ENCODE data around the gene CEP295NL. TPM values are rescaled to one million over a fixed set of nuclear protein-coding genes. Genes with fewer than 3 reads are reported as not detected.
"Not testable (repeated sequence)": the region's sequence is repeated elsewhere in the genome, so short reads cannot be mapped to it uniquely, and the experiment has no call there.

The CEP295NL gene
- total RNA-seq, 1 experiment from 2014 or later = 0.87 TPM

- POLR2A ChIA-PET = no interaction called here
- CTCF ChIA-PET = no interaction called here
- TF ChIP-seq TCF7L2 (IDR thresholded peaks at IDR 0.05; ENCODE audit: low read depth, low read length) (no peak), REST (IDR thresholded peaks at IDR 0.05; ENCODE audit: insufficient read depth in 1 of 2, low read depth in 2 of 2, low read length in 1 of 2) (no peak), CTCF (IDR thresholded peaks at IDR 0.05) (no peak), POLR2AphosphoS5 (IDR thresholded peaks at IDR 0.05; ENCODE audit: low read depth, low read length) (no peak), SIN3A (IDR thresholded peaks at IDR 0.05; ENCODE audit: borderline replicate concordance, insufficient read depth, low read depth, low read length) (no peak)
- Histone ChIP-seq H3K27ac (ENCODE audit: low read length) (no peak overlapping the region), H3K4me1 (ENCODE audit: control insufficient read depth, insufficient read depth, low read length) (peaks cover 6% of the 10 kb centered on the region; the same call in 1 of the 2 replicates), H3K27me3 (ENCODE audit: control insufficient read depth, insufficient read depth, low read length) (no peaks in the 10 kb centered on the region), H3K9me3 (ENCODE audit: control insufficient read depth, insufficient read depth, low read depth, low read length) (no peaks in the 10 kb centered on the region), H3K36me3 (ENCODE audit: control insufficient read depth, insufficient read depth, low read length) (no peaks in the 10 kb centered on the region), H3K4me3 (ENCODE audit: low read depth in 2 of 2, low read length in 2 of 2) (no peak overlapping the region)
- DNase-seq (ENCODE audit: low read depth, low spot score) (no peak), ATAC-seq (no peak)
- intact Hi-C loops (cut with micrococcal nuclease; ENCODE audit: unreplicated experiment) (no loop called here), in situ Hi-C loops (cut with HindIII; ENCODE audit: low pct_unique_long_range_greater_than_20kb, low sequenced_read_pairs) (no loop called here)
- no TSS peak for BruUV-seq (replicated peaks)
These were observed 9.1 kb upstream of the CEP295NL start for GRCh38 chr17:78912082-78912481.

- POLR2A ChIA-PET; DNase-seq (ENCODE audit: low read depth, low spot score); H3K4me1 ChIP-seq (ENCODE audit: control insufficient read depth, insufficient read depth, low read length); H3K9me3 ChIP-seq (ENCODE audit: control insufficient read depth, insufficient read depth, low read depth, low read length); ATAC-seq; BruUV-seq (replicated peaks); H3K27ac ChIP-seq (ENCODE audit: low read length); intact Hi-C loops (cut with micrococcal nuclease; ENCODE audit: unreplicated experiment); in situ Hi-C loops (cut with HindIII; ENCODE audit: low pct_unique_long_range_greater_than_20kb, low sequenced_read_pairs); H3K27me3 ChIP-seq (ENCODE audit: control insufficient read depth, insufficient read depth, low read length); CTCF ChIA-PET; H3K4me3 ChIP-seq (ENCODE audit: low read depth in 2 of 2, low read length in 2 of 2); H3K36me3 ChIP-seq (ENCODE audit: control insufficient read depth, insufficient read depth, low read length): not testable (repeated sequence)
These were observed 8.5 kb upstream of the CEP295NL start for GRCh38 chr17:78911543-78911942.

- Histone ChIP-seq H3K27ac (ENCODE audit: low read length) (no peak overlapping the region), H3K9me3 (ENCODE audit: control insufficient read depth, insufficient read depth, low read depth, low read length) (no peaks in the 10 kb centered on the region), H3K36me3 (ENCODE audit: control insufficient read depth, insufficient read depth, low read length) (no peaks in the 10 kb centered on the region), H3K27me3 (ENCODE audit: control insufficient read depth, insufficient read depth, low read length) (no peaks in the 10 kb centered on the region), H3K4me1 (ENCODE audit: control insufficient read depth, insufficient read depth, low read length) (no peaks in the 10 kb centered on the region; the same call in 1 of the 2 replicates), H3K4me3 (ENCODE audit: low read depth in 2 of 2, low read length in 2 of 2) (no peak overlapping the region)
- BruUV-seq (replicated peaks) = TSS peak; percentile 71
- intact Hi-C loops (cut with micrococcal nuclease; ENCODE audit: unreplicated experiment) = no loop called here
- CTCF ChIA-PET = no interaction called here
- in situ Hi-C loops (cut with HindIII; ENCODE audit: low pct_unique_long_range_greater_than_20kb, low sequenced_read_pairs) = no loop called here
- TF ChIP-seq TCF7L2 (IDR thresholded peaks at IDR 0.05; ENCODE audit: low read depth, low read length) (no peak), CTCF (IDR thresholded peaks at IDR 0.05) (no peak), POLR2AphosphoS5 (IDR thresholded peaks at IDR 0.05; ENCODE audit: low read depth, low read length) (no peak), REST (IDR thresholded peaks at IDR 0.05; ENCODE audit: insufficient read depth in 1 of 2, low read depth in 2 of 2, low read length in 1 of 2) (no peak), SIN3A (IDR thresholded peaks at IDR 0.05; ENCODE audit: borderline replicate concordance, insufficient read depth, low read depth, low read length) (no peak)
- POLR2A ChIA-PET = no interaction called here
- no peak for DNase-seq (ENCODE audit: low read depth, low spot score)
- ATAC-seq = no peak
These were observed 7.7 kb upstream of the CEP295NL start for GRCh38 chr17:78910497-78911284.

Measured in Panc1 (cell line).